K562 (cell line): ENCODE data around the gene KATNAL1. TPM values are rescaled to one million over a fixed set of nuclear protein-coding genes. Genes with fewer than 3 reads are reported as not detected.

Experiments used
- ATAC-seq: fragments of 200-7000 bp; cut with Tn5 transposase; 3 replicates; pipeline ENCODE4 v1.9.1; 2020; ENCODE audit warnings: moderate library complexity
- BruUV-seq: library from RNA; stranded (reverse); fragments of 400-500 nt; replicated peaks from 2 replicates; lab custom pipeline; 2021; lab: Mats Ljungman, UMichigan
- CTCF ChIA-PET: fragments of 300-600 bp; formaldehyde crosslinking; extraction: SDS; loops from one replicate; lab custom pipeline; 2021; ENCODE audit warnings: low intra/inter-chr PET ratio; lab: Yijun Ruan, JAX
- POLR2A ChIA-PET: fragments of 300-600, 350-650 bp; sonication (Branson Sonifier 250); formaldehyde crosslinking; extraction: SDS; loops from one replicate; lab custom pipeline; 2021; ENCODE audit warnings: antibody characterized with exemption, inconsistent platforms; lab: Yijun Ruan, JAX
- DNase-seq, 4 experiments: peaks; one replicate each; pipeline versions ENCODE4 v3.0.0 to v3.0.0-alpha.2; 2011 to 2018; ENCODE audit warnings: low spot score in 3 of 4, mixed read lengths in 3 of 4; ENCODE audit errors: extremely low read depth in 1 of 4
- FAIRE-seq: peaks from 2 replicates; lab custom pipeline; 2011; peaks lifted over from hg19 to GRCh38; lab: Jason Lieb, UNC
- H2AFZ ChIP-seq: 2 replicates; pipeline ENCODE4 v1.6.0; 2011; ENCODE audit warnings: low read depth, low read length, control low read depth, inconsistent platforms
- H3K27ac ChIP-seq: fragments of 200-600 bp; 3 replicates; pipeline ENCODE4 v1.8.0; 2011; ENCODE audit warnings: low read depth, mild to moderate bottlenecking, control low read depth, inconsistent platforms, low read length, moderate library complexity, mixed read lengths; ENCODE audit errors: extremely low read depth
- H3K27me3 ChIP-seq, 2 experiments: fragments of 300-600 bp in 1 of 2; 2 replicates in 1 of 2; 3 replicates in 1 of 2; pipeline versions ENCODE4 v1.6.0 to v1.8.0; 2011; ENCODE audit warnings: inconsistent platforms in 2 of 2, low read length in 2 of 2, mild to moderate bottlenecking in 1 of 2, mixed read lengths in 1 of 2, moderate library complexity in 1 of 2; ENCODE audit not compliant: control insufficient read depth in 2 of 2, insufficient read depth in 2 of 2
- H3K36me3 ChIP-seq: fragments of 300-600 bp; 3 replicates; pipeline ENCODE4 v1.8.0; 2011; ENCODE audit warnings: mild to moderate bottlenecking, low read length, inconsistent platforms; ENCODE audit not compliant: control insufficient read depth, insufficient read depth
- H3K4me1 ChIP-seq, 2 experiments: fragments of 200-600 bp in 1 of 2; replicated peaks in 1 of 2; 2 replicates in 1 of 2; 3 replicates in 1 of 2; pipeline versions ENCODE4 v1.5.1 to v1.8.0; 2011; ENCODE audit warnings: inconsistent platforms in 2 of 2, low read length in 2 of 2, mild to moderate bottlenecking in 1 of 2, mixed read lengths in 1 of 2, moderate library complexity in 1 of 2; ENCODE audit not compliant: control insufficient read depth in 2 of 2, insufficient read depth in 2 of 2
- H3K4me2 ChIP-seq: 2 replicates; pipeline ENCODE4 v1.6.1; 2011; ENCODE audit warnings: low read length, control low read depth, inconsistent platforms, mixed read lengths; ENCODE audit not compliant: insufficient read depth
- H3K4me3 ChIP-seq: fragments of 200-600 bp; sonication (generic), shearing (Covaris generic); 2 replicates; pipeline ENCODE4 v1.5.1; 2016; ENCODE audit warnings: control low read depth, inconsistent platforms
- H3K79me2 ChIP-seq: fragments of 200-600 bp; 3 replicates; pipeline ENCODE4 v1.8.0; 2011; ENCODE audit warnings: low read length, inconsistent platforms; ENCODE audit not compliant: control insufficient read depth, insufficient read depth
- H3K9ac ChIP-seq, 2 experiments: 2 replicates each; pipeline versions ENCODE4 v1.6.0 to v1.6.1; 2011; ENCODE audit warnings: low read depth in 2 of 2, low read length in 2 of 2, control low read depth in 1 of 2, inconsistent platforms in 1 of 2, mild to moderate bottlenecking in 1 of 2, mixed read lengths in 1 of 2; ENCODE audit not compliant: insufficient read depth in 1 of 2
- H3K9me1 ChIP-seq: one replicate; pipeline ENCODE4 v1.6.0; 2011; ENCODE audit warnings: inconsistent platforms, mild to moderate bottlenecking, low read length, moderate library complexity; ENCODE audit not compliant: control insufficient read depth, insufficient read depth
- H3K9me3 ChIP-seq: replicated peaks from 2 replicates; pipeline ENCODE4 v1.5.1; 2011; ENCODE audit warnings: low read depth, low read length, inconsistent platforms; ENCODE audit not compliant: control insufficient read depth, insufficient read depth
- H4K20me1 ChIP-seq: replicated peaks from 2 replicates; pipeline ENCODE4 v1.6.1; 2011; ENCODE audit warnings: low read length, inconsistent platforms, mixed read lengths; ENCODE audit not compliant: control insufficient read depth, insufficient read depth
- ETV5 ChIP-seq: sonication (generic); formaldehyde crosslinking; IDR thresholded peaks from 2 replicates; pipeline ENCODE4 v1.4.0; 2020; ENCODE audit warnings: low read depth, mild to moderate bottlenecking, missing genetic modification reagents
- MGA ChIP-seq: fragments of 450-650 bp; IDR thresholded peaks from 2 replicates; pipeline ENCODE4 v1.6.1; 2016; ENCODE audit warnings: mild to moderate bottlenecking, moderate library complexity
- RBM17 ChIP-seq: fragments of 200-400 bp; formaldehyde crosslinking; IDR thresholded peaks from 2 replicates; pipeline ENCODE4 v1.6.1; 2017; ENCODE audit warnings: low read depth, mild to moderate bottlenecking, low read length, borderline replicate concordance
- SIN3B ChIP-seq: fragments of 450-650 bp; IDR thresholded peaks from 2 replicates; pipeline ENCODE4 v1.6.1; 2017; ENCODE audit warnings: low read depth, mild to moderate bottlenecking, moderate library complexity
- SMAD4 ChIP-seq: fragments of 250-450 bp; sonication (Bioruptor Pico); conservative IDR thresholded peaks from 2 replicates; pipeline ENCODE4 v1.8.0; 2021; ENCODE audit warnings: inconsistent platforms, mild to moderate bottlenecking, moderate library complexity
- ZC3H11A ChIP-seq: IDR thresholded peaks from 2 replicates; pipeline ENCODE4 v1.6.1; 2012; ENCODE audit warnings: low read depth, low read length, improper control_type of control experiment
- ZFP1 ChIP-seq: fragments of 450-650 bp; formaldehyde crosslinking; IDR thresholded peaks from 2 replicates; pipeline ENCODE4 v1.4.0; 2020; ENCODE audit warnings: mild to moderate bottlenecking, mixed read lengths
- ZNF766 ChIP-seq: fragments of 200-800 bp; sonication (Bioruptor generic); conservative IDR thresholded peaks from 2 replicates; pipeline ENCODE4 v1.6.1; 2016; ENCODE audit warnings: missing genetic modification characterization, missing compliant biosample characterization
- WGBS: fragments of 100-300 bp; shearing (Covaris generic); methylation state at CpG from one replicate; pipeline ENCODE4 v1.1.6; 2016; ENCODE audit warnings: low coverage, mixed read lengths; ENCODE audit not compliant: insufficient coverage; ENCODE audit errors: missing lambda C conversion rate; 5-methylcytosine and 5-hydroxymethylcytosine counted together
- in situ Hi-C: fragments of 300-500 bp; cut with MboI; formaldehyde crosslinking; loops from 4 replicates; pipeline ENCODE4 v1.15.0; 2018; ENCODE audit warnings: inconsistent platforms, mixed read lengths
- intact Hi-C: fragments of 100-400 bp; cut with micrococcal nuclease; formaldehyde crosslinking; loops from 2 replicates; pipeline ENCODE4 v1.14.2; 2022
- polyA plus RNA-seq, 8 experiments: library from polyadenylated mRNA; depleted of rRNA in 4 of 8; stranded (reverse) in 5 of 8; unstranded in 3 of 8; fragments of >200 nt; fragmentation: Nextera tagmentation in 2 of 8; fragmentation: Illumina TruSeq in 1 of 8; extraction: Ambion mirVana in 2 of 8; extraction: Trizol in 1 of 8; gene quantifications; 2 replicates each; pipeline versions ENCODE4 v1.2.1 to v1.2.3, GENCODE V29; 2011 to 2014; ENCODE audit warnings: inconsistent platforms in 1 of 8, missing spikeins in 1 of 8
- total RNA-seq, 7 experiments: library from RNA; depleted of rRNA in 6 of 7; stranded (reverse); fragments of >200 nt in 6 of 7; fragmentation: Illumina TruSeq in 2 of 7; extraction: Trizol in 2 of 7; gene quantifications; 2 replicates each; pipeline versions ENCODE4 v1.2.1 to v1.2.3, GENCODE V29; 2011 to 2021; ENCODE audit warnings: low replicate concordance in 1 of 7

Gene KATNAL1
- total and polyA plus RNA-seq, 9 of the 15 experiments (the other 6 are each of a cell fraction or from before 2014, with no cell fraction given): 2.5 to 8.2 (median 5.5) TPM

- Histone ChIP-seq H3K79me2 (no peaks in the 10 kb centered on the region), H3K9ac (no peak overlapping the region), H3K4me3 (no peak overlapping the region), H2AFZ (no peak overlapping the region; the same call in 1 of the 2 replicates), H3K27me3 (no peaks in the 10 kb centered on the region), H3K27ac (no peak overlapping the region), H3K9me1 (no peaks in the 10 kb centered on the region), H3K36me3 (no peaks in the 10 kb centered on the region), H4K20me1 (no peaks in the 10 kb centered on the region), H3K4me2 (no peak overlapping the region), H3K9me3 (no peaks in the 10 kb centered on the region), H3K4me1 (peaks cover 20 to 40% of the 10 kb centered on the region in 2 experiments; a peak in 4 of 5 replicates)
- ATAC-seq (no peak), DNase-seq (no peak), FAIRE-seq (no peak)
- in situ Hi-C loops (loop anchor here (25.0 kb wide), 1 partner anchor 205 kb away; no protein-coding TSS in a partner anchor), intact Hi-C loops (loop anchor here (10.0 kb wide), 1 partner anchor 233 kb away; no protein-coding TSS in a partner anchor)
- no TSS peak for BruUV-seq
- ChIA-PET POLR2A (interaction anchor here (0.6 to 0.9 kb wide), 2 partner anchors 36 to 98 kb away, joined by 3 read pairs; no protein-coding TSS in a partner anchor), CTCF (no interaction called here)
- 62% methylated on average over 7 of the region's 9 CpGs for WGBS
- TF ChIP-seq RBM17: no peak
- TF ChIP-seq ETV5 (CRISPR knock-in tag): no peak
- no peak for TF ChIP-seq ZFP1 (CRISPR knock-in tag)
- TF ChIP-seq ZNF766 (CRISPR knock-in tag): no peak
- no peak for TF ChIP-seq SIN3B
- TF ChIP-seq ZC3H11A: no peak
- no peak for TF ChIP-seq MGA
- TF ChIP-seq SMAD4 (CRISPR knock-in tag): no peak
Measured at GRCh38 chr13:30341815-30342570, 34.6 kb upstream of the KATNAL1 start.
